Dermis microvascular lymphatic vessel endothelial cell (primary cell): ENCODE results near the gene KCTD16. TPM values are rescaled to one million over a fixed set of nuclear protein-coding genes. Genes with fewer than 3 reads are reported as not detected.

Source experiments
- DNase-seq, 2 donors: peaks; one replicate each; pipeline versions ENCODE4 v3.0.0 to v3.0.0-alpha.2; 2010; ENCODE audit warnings: low read depth in 2 of 2
- total RNA-seq: library from RNA; depleted of rRNA; stranded (reverse); fragments of >200 nt; gene quantifications from 2 replicates; pipeline ENCODE4 v1.2.1, GENCODE V29; 2014

KCTD16 gene
- total RNA-seq, 1 donor from 2014 or later: under 0.01 TPM

GRCh38 chr5:144403058-144403457 lies 232.4 kb downstream of the KCTD16 start:
- no peak for DNase-seq

GRCh38 chr5:144403817-144404420 lies 233.2 kb downstream of the KCTD16 start:
- no peak for DNase-seq

- DNase-seq: no peak
Observed at GRCh38 chr5:144404672-144405071, 234.0 kb downstream of the KCTD16 start.

- DNase-seq: no peak
Observed at GRCh38 chr5:144405991-144406390, 235.3 kb downstream of the KCTD16 start.

- no peak for DNase-seq
Observed at GRCh38 chr5:144406442-144406841, 235.8 kb downstream of the KCTD16 start.

GRCh38 chr5:144414202-144415029 lies 243.7 kb downstream of the KCTD16 start:
- DNase-seq: no peak

GRCh38 chr5:144416196-144416595 lies 245.5 kb downstream of the KCTD16 start:
- DNase-seq: no peak

GRCh38 chr5:144418719-144419118 lies 248.0 kb downstream of the KCTD16 start:
- no peak for DNase-seq

- DNase-seq: no peak
Observed at GRCh38 chr5:144421411-144421810, 250.7 kb downstream of the KCTD16 start.

- no peak for DNase-seq
Observed at GRCh38 chr5:144422018-144422727, 251.5 kb downstream of the KCTD16 start.

GRCh38 chr5:144427866-144428265 lies 257.2 kb downstream of the KCTD16 start:
- no peak for DNase-seq

- no peak for DNase-seq
Observed at GRCh38 chr5:144428326-144428725, 257.7 kb downstream of the KCTD16 start.

GRCh38 chr5:144429405-144429804 lies 258.7 kb downstream of the KCTD16 start:
- no peak for DNase-seq

GRCh38 chr5:144429905-144430304 lies 259.2 kb downstream of the KCTD16 start:
- DNase-seq: no peak

GRCh38 chr5:144433140-144433822 lies 262.6 kb downstream of the KCTD16 start:
- no peak for DNase-seq

GRCh38 chr5:144433893-144434292 lies 263.2 kb downstream of the KCTD16 start:
- DNase-seq: no peak

GRCh38 chr5:144436007-144436406 lies 265.3 kb downstream of the KCTD16 start:
- no peak for DNase-seq

GRCh38 chr5:144438237-144438636 lies 267.6 kb downstream of the KCTD16 start:
- DNase-seq: no peak

- DNase-seq: no peak
Observed at GRCh38 chr5:144448457-144448856, 277.8 kb downstream of the KCTD16 start.

- no peak for DNase-seq
Observed at GRCh38 chr5:144451187-144451973, 280.7 kb downstream of the KCTD16 start.

GRCh38 chr5:144453753-144454152 lies 283.1 kb downstream of the KCTD16 start:
- no peak for DNase-seq
